Suppressor macrophage treated with lipopolysaccharide for 4 hours (primary cell): Measurements from ENCODE around the gene KIF22.

ENCODE experiments used
- DNase-seq: peaks from one replicate; pipeline ENCODE4 v3.0.0-alpha.2; 2020

The KIF22 gene

GRCh38 chr16:29843931-29844330 is 53.4 kb downstream of the KIF22 start:
- DNase-seq = no peak

- DNase-seq = no peak
Measured at GRCh38 chr16:29844575-29845331, 54.2 kb downstream of the KIF22 start.

GRCh38 chr16:29845656-29846055 is 55.1 kb downstream of the KIF22 start:
- DNase-seq = no peak

GRCh38 chr16:29848420-29849297 is 58.1 kb downstream of the KIF22 start:
- DNase-seq = peak; percentile 82

GRCh38 chr16:29849505-29849904 is 59.0 kb downstream of the KIF22 start:
- no peak for DNase-seq

- no peak for DNase-seq
Measured at GRCh38 chr16:29850998-29851397, 60.4 kb downstream of the KIF22 start.

GRCh38 chr16:29852654-29853053 is 62.1 kb downstream of the KIF22 start:
- peak; percentile 34 for DNase-seq

- no peak for DNase-seq
Measured at GRCh38 chr16:29854520-29855100, 64.1 kb downstream of the KIF22 start.
